Neural cell (in vitro differentiated cells): ENCODE results near the gene PARP8. TPM values are rescaled to one million over a fixed set of nuclear protein-coding genes. Genes with fewer than 3 reads are reported as not detected.

Source experiments
- H2AFZ ChIP-seq: fragments of 200-600, 300-800 bp; sonication (generic), shearing (Covaris generic); 2 replicates; pipeline ENCODE4 v1.6.0; 2014; ENCODE audit warnings: low read depth, mild to moderate bottlenecking, antibody characterized with exemption, low read length, moderate library complexity
- H3F3A ChIP-seq: fragments of 200-600 bp; shearing (Covaris generic); 2 replicates; pipeline ENCODE4 v1.6.1; 2016; ENCODE audit warnings: mild to moderate bottlenecking, moderate library complexity, mixed read lengths, antibody characterized with exemption, low read length; ENCODE audit not compliant: insufficient read depth, poor library complexity, severe bottlenecking
- H3K27ac ChIP-seq: fragments of 200-600, 300-800 bp; sonication (generic), shearing (Covaris generic); 2 replicates; pipeline ENCODE4 v1.5.1; 2014; ENCODE audit warnings: mild to moderate bottlenecking, low read length, moderate library complexity
- H3K27me3 ChIP-seq: fragments of 300-800, 200-600 bp; sonication (generic), shearing (Covaris generic); 2 replicates; pipeline ENCODE4 v1.6.0; 2014; ENCODE audit warnings: mild to moderate bottlenecking, low read depth, low read length, moderate library complexity; ENCODE audit not compliant: insufficient read depth
- H3K36me3 ChIP-seq: fragments of 300-800, 200-600 bp; sonication (generic), shearing (Covaris generic); 2 replicates; pipeline ENCODE4 v1.5.1; 2014; ENCODE audit warnings: mild to moderate bottlenecking, antibody characterized with exemption, low read length, moderate library complexity; ENCODE audit not compliant: insufficient read depth
- H3K4me2 ChIP-seq: fragments of 300-800, 200-600 bp; sonication (generic), shearing (Covaris generic); 2 replicates; pipeline ENCODE4 v1.6.0; 2014; ENCODE audit warnings: mild to moderate bottlenecking, low read length
- H3K4me3 ChIP-seq: fragments of 300-800, 200-600 bp; sonication (generic), shearing (Covaris generic); 2 replicates; pipeline ENCODE4 v1.5.1; 2014; ENCODE audit warnings: mild to moderate bottlenecking, low read length, moderate library complexity
- H3K79me2 ChIP-seq: fragments of 200-600 bp; shearing (Covaris generic); replicated peaks from 2 replicates; pipeline ENCODE4 v1.6.0; 2014; ENCODE audit warnings: mild to moderate bottlenecking, low read length, moderate library complexity; ENCODE audit not compliant: insufficient read depth
- H3K9ac ChIP-seq: fragments of 300-800, 200-600 bp; sonication (generic), shearing (Covaris generic); 2 replicates; pipeline ENCODE4 v1.6.1; 2016; ENCODE audit warnings: mild to moderate bottlenecking, low read length, mixed read lengths
- H3K9me2 ChIP-seq: fragments of 200-600 bp; shearing (Covaris generic); 2 replicates; pipeline ENCODE4 v1.6.1; 2016; ENCODE audit warnings: mild to moderate bottlenecking, low read length, mixed read lengths; ENCODE audit not compliant: insufficient read depth
- H3K9me3 ChIP-seq: fragments of 200-600, 300-800 bp; sonication (generic), shearing (Covaris generic); 2 replicates; pipeline ENCODE4 v1.6.1; 2016; ENCODE audit warnings: mild to moderate bottlenecking, mixed run types, low read length, moderate library complexity, mixed read lengths
- H4K20me1 ChIP-seq: fragments of 200-600 bp; shearing (Covaris generic); 2 replicates; pipeline ENCODE4 v1.6.1; 2016; ENCODE audit warnings: mild to moderate bottlenecking, mixed run types; ENCODE audit not compliant: insufficient read depth
- CTCF ChIP-seq: fragments of 450-650 bp; IDR thresholded peaks from 2 replicates; pipeline ENCODE4 v1.5.1; 2014; ENCODE audit warnings: antibody characterized with exemption, mild to moderate bottlenecking, moderate library complexity; ENCODE audit not compliant: poor library complexity, severe bottlenecking
- EP300 ChIP-seq: fragments of 450-650 bp; conservative IDR thresholded peaks from 2 replicates; pipeline ENCODE4 v1.6.1; 2014; ENCODE audit warnings: antibody characterized with exemption, mild to moderate bottlenecking, moderate library complexity; ENCODE audit not compliant: poor library complexity, severe bottlenecking
- EZH2 ChIP-seq: fragments of 200-600, 300-800 bp; shearing (Covaris generic), sonication (generic); IDR thresholded peaks from 2 replicates; pipeline ENCODE4 v1.6.1; 2014; ENCODE audit warnings: antibody characterized with exemption, low read length, borderline replicate concordance, mild to moderate bottlenecking; ENCODE audit not compliant: insufficient read depth, poor library complexity, severe bottlenecking
- MXI1 ChIP-seq: fragments of 450-650 bp; conservative IDR thresholded peaks from 2 replicates; pipeline ENCODE4 v1.6.1; 2014; ENCODE audit warnings: antibody characterized with exemption, mild to moderate bottlenecking; ENCODE audit not compliant: poor library complexity, severe bottlenecking
- POLR2AphosphoS5 ChIP-seq: IDR thresholded peaks from 2 replicates; pipeline ENCODE4 v1.6.1; 2012
- RAD21 ChIP-seq: fragments of 450-650 bp; conservative IDR thresholded peaks from 2 replicates; pipeline ENCODE4 v1.6.1; 2014; ENCODE audit warnings: antibody characterized with exemption, mild to moderate bottlenecking, moderate library complexity
- REST ChIP-seq: IDR thresholded peaks from 2 replicates; pipeline ENCODE4 v1.6.1; 2012; ENCODE audit warnings: borderline replicate concordance
- SMC3 ChIP-seq: fragments of 450-650 bp; conservative IDR thresholded peaks from 2 replicates; pipeline ENCODE4 v1.6.1; 2014; ENCODE audit warnings: antibody characterized with exemption, mild to moderate bottlenecking, moderate library complexity; ENCODE audit not compliant: poor library complexity
- TAF1 ChIP-seq: IDR thresholded peaks from 2 replicates; pipeline ENCODE4 v1.6.1; 2012; ENCODE audit warnings: low read depth
- polyA plus RNA-seq: library from polyadenylated mRNA; depleted of rRNA; stranded (reverse); fragments of >200 nt; gene quantifications from 2 replicates; pipeline ENCODE4 v1.2.3, GENCODE V29; 2014

The PARP8 gene
- polyA plus RNA-seq, 1 donor from 2014 or later, result 29.9 TPM

GRCh38 chr5:50724262-50724661, 57.8 kb downstream of the PARP8 start:
- Histone ChIP-seq H3K9me2 (no peaks in the 10 kb centered on the region), H3K9ac (no peak overlapping the region), H3K4me3 (no peak overlapping the region), H3K9me3 (no peaks in the 10 kb centered on the region), H3K36me3 (no peaks in the 10 kb centered on the region), H3F3A (no peaks in the 10 kb centered on the region), H3K27me3 (no peaks in the 10 kb centered on the region), H2AFZ (no peak overlapping the region), H3K79me2 (peaks cover 14% of the 10 kb centered on the region), H3K4me2 (no peak overlapping the region), H4K20me1 (no peaks in the 10 kb centered on the region), H3K27ac (no peak overlapping the region)
- TF ChIP-seq RAD21 (no peak), EP300 (no peak), MXI1 (no peak)

GRCh38 chr5:50725800-50726474, 59.5 kb downstream of the PARP8 start:
- no peaks in the 10 kb centered on the region for H3K9me3 ChIP-seq
- no peak for TF ChIP-seq TAF1
- TF ChIP-seq POLR2AphosphoS5, result peak; percentile 46
- TF ChIP-seq SMC3, result no peak
- TF ChIP-seq EP300, result peak; percentile 38
- no peak for TF ChIP-seq EZH2
- TF ChIP-seq REST, result no peak
- TF ChIP-seq CTCF, result no peak
- no peak for TF ChIP-seq RAD21
- no peak for TF ChIP-seq MXI1
- H3K9ac ChIP-seq, result no peak overlapping the region
- H3K4me2 ChIP-seq, result no peak overlapping the region
- no peak overlapping the region for H3K4me3 ChIP-seq
- H2AFZ ChIP-seq, result no peak overlapping the region
- H3K79me2 ChIP-seq, result peaks cover 14% of the 10 kb centered on the region
- no peaks in the 10 kb centered on the region for H3K9me2 ChIP-seq
- H3K27me3 ChIP-seq, result no peaks in the 10 kb centered on the region
- no peak overlapping the region for H3K27ac ChIP-seq
- no peaks in the 10 kb centered on the region for H3F3A ChIP-seq
- H4K20me1 ChIP-seq, result no peaks in the 10 kb centered on the region
- no peaks in the 10 kb centered on the region for H3K36me3 ChIP-seq
